GM23338 (cell line): ENCODE results near the gene ARHGEF10L. TPM values are rescaled to one million over a fixed set of nuclear protein-coding genes. Genes with fewer than 3 reads are reported as not detected.

Experiments used
- CREB1 ChIP-seq: fragments of 250-450 bp; sonication (Bioruptor Pico); IDR thresholded peaks from 2 replicates; pipeline ENCODE4 v1.5.0; 2020; ENCODE audit warnings: low read depth, mild to moderate bottlenecking, moderate library complexity
- ETS1 ChIP-seq: IDR thresholded peaks from 2 replicates; pipeline ENCODE4 v1.6.1; 2016; ENCODE audit warnings: antibody characterized with exemption
- EZH2 ChIP-seq: fragments of 200-600 bp; sonication (generic); IDR thresholded peaks from one replicate; pipeline ENCODE4 v1.8.0; 2017; ENCODE audit warnings: antibody characterized with exemption, mild to moderate bottlenecking, low read depth; ENCODE audit not compliant: unreplicated experiment
- EZH2phosphoT487 ChIP-seq: fragments of 200-600 bp; sonication (generic); IDR thresholded peaks from one replicate; pipeline ENCODE4 v1.8.1; 2018; ENCODE audit warnings: antibody characterized with exemption; ENCODE audit not compliant: unreplicated experiment
- NANOG ChIP-seq: IDR thresholded peaks from 2 replicates; pipeline ENCODE4 v1.6.1; 2016; ENCODE audit warnings: antibody characterized with exemption, borderline replicate concordance
- POLR2AphosphoS5 ChIP-seq: IDR thresholded peaks from 2 replicates; pipeline ENCODE4 v1.6.1; 2016; ENCODE audit warnings: antibody characterized with exemption, low read depth
- REST ChIP-seq: IDR thresholded peaks from one replicate; pipeline ENCODE4 v1.6.1; 2018; ENCODE audit warnings: antibody characterized with exemption; ENCODE audit not compliant: unreplicated experiment
- STAT1 ChIP-seq: IDR thresholded peaks from one replicate; pipeline ENCODE4 v1.6.1; 2016; ENCODE audit warnings: antibody characterized with exemption; ENCODE audit not compliant: unreplicated experiment
- ZNF114 ChIP-seq: fragments of 250-450 bp; sonication (Bioruptor Pico); IDR thresholded peaks from 2 replicates; pipeline ENCODE4 v1.5.0; 2020; ENCODE audit warnings: mild to moderate bottlenecking, moderate library complexity
- ZNF331 ChIP-seq: fragments of 250-450 bp; sonication (Bioruptor Pico); IDR thresholded peaks from 2 replicates; pipeline ENCODE4 v1.5.0; 2020; ENCODE audit warnings: low read depth, mild to moderate bottlenecking, moderate library complexity
- ZNF462 ChIP-seq: fragments of 250-450 bp; sonication (Bioruptor Pico); IDR thresholded peaks from 2 replicates; pipeline ENCODE4 v1.5.0; 2020; ENCODE audit warnings: mild to moderate bottlenecking, moderate library complexity
- polyA plus RNA-seq: library from polyadenylated mRNA; unstranded; fragments of >200 nt; fragmentation: Nextera tagmentation; extraction: Ambion mirVana; gene quantifications from 2 replicates; pipeline ENCODE4 v1.2.1, GENCODE V29; 2016
- total RNA-seq: library from RNA; depleted of rRNA; stranded (reverse); fragments of >200 nt; shearing (Covaris generic); gene quantifications from 2 replicates; pipeline ENCODE4 v1.2.3, GENCODE V29; 2014

The ARHGEF10L gene
- total and polyA plus RNA-seq, 2 experiments from 2014 or later, result 12.1 to 46.8 TPM

- TF ChIP-seq ZNF462 (no peak), STAT1 (no peak), ZNF331 (CRISPR knock-in tag) (no peak), POLR2AphosphoS5 (no peak), EZH2 (no peak), REST (no peak), NANOG (no peak), EZH2phosphoT487 (no peak), CREB1 (CRISPR knock-in tag) (no peak), ETS1 (no peak), ZNF114 (CRISPR knock-in tag) (no peak)
Measured at GRCh38 chr1:17632541-17633184, 93.2 kb downstream of the ARHGEF10L start (continued).
